Measurements from ENCODE around the gene ZNF609.

ZNF609 gene

GRCh38 chr15:64460206-64460723 lies at the start of gene ZNF609:
Gene ZNF609, plus strand, starts transcription at chr15:64460578. Its CDS starts 38,842 bp downstream, at chr15:64499420.
- FAIRE-seq, result no peak

GRCh38 chr15:64412216-64412615 lies 48.2 kb upstream of the ZNF609 start:
- no peak for FAIRE-seq

GRCh38 chr15:64422697-64423096 lies 37.7 kb upstream of the ZNF609 start:
- no peak for FAIRE-seq

GRCh38 chr15:64423970-64424369 lies 36.4 kb upstream of the ZNF609 start:
- no peak for FAIRE-seq

GRCh38 chr15:64425221-64425620 lies 35.2 kb upstream of the ZNF609 start:
- no peak for FAIRE-seq

GRCh38 chr15:64426845-64427465 lies 33.4 kb upstream of the ZNF609 start:
- FAIRE-seq, result peak; percentile 58

GRCh38 chr15:64429448-64429847 lies 30.9 kb upstream of the ZNF609 start:
- no peak for FAIRE-seq

GRCh38 chr15:64430000-64430735 lies 30.2 kb upstream of the ZNF609 start:
- FAIRE-seq, result no peak

- no peak for FAIRE-seq
These were observed 22.4 kb upstream of the ZNF609 start for GRCh38 chr15:64437982-64438381.

GRCh38 chr15:64438653-64439447 lies 21.5 kb upstream of the ZNF609 start:
- no peak for FAIRE-seq

- FAIRE-seq, result no peak
These were observed 18.5 kb upstream of the ZNF609 start for GRCh38 chr15:64441852-64442251.

- no peak for FAIRE-seq
These were observed 17.4 kb upstream of the ZNF609 start for GRCh38 chr15:64443016-64443415.

GRCh38 chr15:64443747-64444621 lies 16.4 kb upstream of the ZNF609 start:
- no peak for FAIRE-seq

GRCh38 chr15:64444836-64445235 lies 15.5 kb upstream of the ZNF609 start:
- no peak for FAIRE-seq

GRCh38 chr15:64447536-64448315 lies 12.7 kb upstream of the ZNF609 start:
- FAIRE-seq, result no peak

GRCh38 chr15:64452988-64453688 lies 7.2 kb upstream of the ZNF609 start:
- no peak for FAIRE-seq

- FAIRE-seq, result no peak
These were observed 6.7 kb upstream of the ZNF609 start for GRCh38 chr15:64453689-64454037.

- no peak for FAIRE-seq
These were observed 6.1 kb upstream of the ZNF609 start for GRCh38 chr15:64454282-64454681.

- FAIRE-seq, result no peak
These were observed 4.4 kb upstream of the ZNF609 start for GRCh38 chr15:64455961-64456371.

GRCh38 chr15:64456634-64457108 lies 3.7 kb upstream of the ZNF609 start:
- no peak for FAIRE-seq
